SU-DHL-6 (cell line): ENCODE measurements around the gene SGTB.
"Not testable (repeated sequence)": the region's sequence is repeated elsewhere in the genome, so short reads cannot be mapped to it uniquely, and the experiment has no call there.

Experiments used
- H2AFZ ChIP-seq: fragments of 200-600 bp; sonication (generic); 2 replicates; pipeline ENCODE4 v1.6.1; 2014; ENCODE audit warnings: low read depth, mild to moderate bottlenecking, moderate library complexity, mixed read lengths, antibody characterized with exemption, low read length; ENCODE audit not compliant: severe bottlenecking
- H3F3A ChIP-seq: fragments of 200-600 bp; shearing (Covaris generic); 2 replicates; pipeline ENCODE4 v1.6.0; 2016; ENCODE audit warnings: antibody characterized with exemption, mild to moderate bottlenecking; ENCODE audit not compliant: insufficient read depth
- H3K27ac ChIP-seq: fragments of 200-600 bp; sonication (generic); 2 replicates; pipeline ENCODE4 v1.5.1; 2016; ENCODE audit warnings: low read depth, mild to moderate bottlenecking, low read length, moderate library complexity, mixed read lengths
- H3K27me3 ChIP-seq: fragments of 200-600 bp; sonication (generic), shearing (Covaris generic); 2 replicates; pipeline ENCODE4 v1.6.0; 2014; ENCODE audit warnings: mild to moderate bottlenecking, low read length
- H3K36me3 ChIP-seq: fragments of 200-600 bp; sonication (generic); 2 replicates; pipeline ENCODE4 v1.6.1; 2014; ENCODE audit warnings: mild to moderate bottlenecking, low read length, mixed read lengths
- H3K4me2 ChIP-seq: fragments of 300-600, 200-600 bp; shearing (Covaris generic), sonication (generic); 2 replicates; pipeline ENCODE4 v1.6.0; 2014; ENCODE audit warnings: low read length, low read depth, mild to moderate bottlenecking; ENCODE audit not compliant: poor library complexity, severe bottlenecking
- H3K4me3 ChIP-seq: fragments of 200-600 bp; sonication (generic); 2 replicates; pipeline ENCODE4 v1.5.1; 2014; ENCODE audit warnings: antibody characterized with exemption, low read length, mild to moderate bottlenecking, mixed read lengths; ENCODE audit not compliant: insufficient read depth, poor library complexity, severe bottlenecking
- H3K79me2 ChIP-seq: fragments of 200-600 bp; sonication (generic); 2 replicates; pipeline ENCODE4 v1.6.1; 2014; ENCODE audit warnings: mild to moderate bottlenecking, low read length, moderate library complexity; ENCODE audit not compliant: insufficient read depth
- H3K9ac ChIP-seq: fragments of 200-600 bp; sonication (generic); 2 replicates; pipeline ENCODE4 v1.7.0; 2014; ENCODE audit warnings: mild to moderate bottlenecking, low read length
- H3K9me2 ChIP-seq: fragments of 200-600 bp; sonication (generic); replicated peaks from 2 replicates; pipeline ENCODE4 v1.6.1; 2014; ENCODE audit warnings: low read length; ENCODE audit not compliant: insufficient read depth
- H3K9me3 ChIP-seq: fragments of 200-600 bp; sonication (generic); 2 replicates; pipeline ENCODE4 v1.6.1; 2014; ENCODE audit warnings: low read length, mixed read lengths; ENCODE audit not compliant: insufficient read depth
- H4K20me1 ChIP-seq: fragments of 200-600 bp; sonication (generic); 2 replicates; pipeline ENCODE4 v1.6.1; 2014; ENCODE audit warnings: low read depth, mild to moderate bottlenecking, antibody characterized with exemption, low read length, moderate library complexity, mixed read lengths
- CTCF ChIP-seq: fragments of 200-600 bp; sonication (generic); IDR thresholded peaks from one replicate; pipeline ENCODE4 v1.5.1; 2017; ENCODE audit warnings: antibody characterized with exemption, mild to moderate bottlenecking, low read length, moderate library complexity; ENCODE audit not compliant: insufficient read depth, poor library complexity, severe bottlenecking
- EZH2phosphoT487 ChIP-seq: fragments of 200-600 bp; sonication (generic), shearing (Covaris generic); conservative IDR thresholded peaks from 2 replicates; pipeline ENCODE4 v1.6.1; 2018; ENCODE audit warnings: mild to moderate bottlenecking, antibody characterized with exemption, low read length, moderate library complexity, mixed read lengths

Gene SGTB

GRCh38 chr5:65624025-65624570, 97.8 kb downstream of the SGTB start, which contains the start of gene TRIM23:
Gene TRIM23, minus strand, starts transcription at chr5:65624333. Its CDS starts 59 bp downstream, at chr5:65624274.
- Histone ChIP-seq H3K27ac (peak within 1 kb of the TSS; percentile 80), H4K20me1 (no peaks in the 10 kb centered on the region; the same call in 1 of the 2 replicates), H3K36me3 (no peaks in the 10 kb centered on the region), H3K4me3 (peak within 1 kb of the TSS; percentile 98), H2AFZ (peak within 1 kb of the TSS; percentile 81), H3K9me2 (no peaks in the 10 kb centered on the region), H3K27me3 (no peaks in the 10 kb centered on the region), H3K9ac (peak within 1 kb of the TSS; percentile 88), H3K9me3 (no peaks in the 10 kb centered on the region), H3F3A (0 out of 2 replicates have a peak, but pooled peaks cover 3% of the 10 kb centered on the region), H3K79me2 (peaks cover 67% of the 10 kb centered on the region), H3K4me2 (peak within 1 kb of the TSS; percentile 93)
- TF ChIP-seq CTCF (no peak), EZH2phosphoT487 (no peak)

DNA sequence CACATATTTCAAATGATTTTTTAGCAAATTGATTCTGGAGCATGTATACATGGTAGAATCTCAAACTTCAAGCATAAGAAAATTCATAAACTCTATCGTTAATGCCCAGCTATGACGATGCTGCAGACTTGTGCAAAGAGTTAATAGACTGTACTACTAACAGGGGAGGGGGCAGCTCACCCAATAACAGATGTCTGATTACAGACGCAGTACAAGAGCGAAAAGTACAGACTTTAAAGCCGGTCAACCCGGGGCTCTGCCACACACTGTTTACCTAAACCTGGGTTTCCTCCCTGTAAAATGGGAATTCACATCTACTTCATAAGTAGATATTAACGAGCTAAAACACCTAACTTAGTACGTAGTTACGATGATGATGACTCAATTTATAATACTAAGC, 98.4 kb downstream of the SGTB start:
- Histone ChIP-seq H3K4me3 (peak overlapping the region; percentile 98), H3K9me2 (no peaks in the 10 kb centered on the region), H4K20me1 (no peaks in the 10 kb centered on the region; the same call in 1 of the 2 replicates), H3F3A (0 out of 2 replicates have a peak, but pooled peaks cover 3% of the 10 kb centered on the region), H3K9ac (peak overlapping the region; percentile 88), H3K27ac (no peak overlapping the region), H3K36me3 (no peaks in the 10 kb centered on the region), H3K79me2 (peaks cover 61% of the 10 kb centered on the region), H3K9me3 (no peaks in the 10 kb centered on the region), H3K4me2 (peak overlapping the region; percentile 93), H3K27me3 (no peaks in the 10 kb centered on the region), H2AFZ (peak overlapping the region; percentile 81)
- TF ChIP-seq EZH2phosphoT487 (no peak), CTCF (no peak)

- not testable (repeated sequence) for H3K27me3 ChIP-seq, H3K36me3 ChIP-seq, H3K4me2 ChIP-seq, H3K9ac ChIP-seq, H3K4me3 ChIP-seq, H2AFZ ChIP-seq, H3F3A ChIP-seq, H4K20me1 ChIP-seq, H3K9me2 ChIP-seq, H3K27ac ChIP-seq, H3K9me3 ChIP-seq
- H3K79me2 ChIP-seq = peaks cover 46% of the 10 kb centered on the region
Measured at GRCh38 chr5:65621961-65622360, 99.9 kb downstream of the SGTB start.

- Histone ChIP-seq H3K4me2 (no peak overlapping the region), H3K9ac (no peak overlapping the region), H3K9me2 (no peaks in the 10 kb centered on the region), H4K20me1 (no peaks in the 10 kb centered on the region; the same call in 1 of the 2 replicates), H3K27me3 (no peaks in the 10 kb centered on the region), H3K27ac (no peak overlapping the region), H3F3A (0 out of 2 replicates have a peak, but pooled peaks cover 3% of the 10 kb centered on the region), H3K79me2 (peaks cover 26% of the 10 kb centered on the region), H3K36me3 (no peaks in the 10 kb centered on the region), H2AFZ (no peak overlapping the region), H3K4me3 (no peak overlapping the region), H3K9me3 (no peaks in the 10 kb centered on the region)
- TF ChIP-seq CTCF (no peak), EZH2phosphoT487 (no peak)
Measured at GRCh38 chr5:65620021-65620420, 101.9 kb downstream of the SGTB start.
